GM11168 (cell line): ENCODE data around the gene ALX4.

Experiments used
- in situ Hi-C: fragments of 300-500 bp; cut with MboI; formaldehyde crosslinking; loops from one replicate; pipeline ENCODE4 v1.12.0; 2022; ENCODE audit warnings: low sequenced_read_pairs; ENCODE audit not compliant: unreplicated experiment

Gene ALX4

DNA sequence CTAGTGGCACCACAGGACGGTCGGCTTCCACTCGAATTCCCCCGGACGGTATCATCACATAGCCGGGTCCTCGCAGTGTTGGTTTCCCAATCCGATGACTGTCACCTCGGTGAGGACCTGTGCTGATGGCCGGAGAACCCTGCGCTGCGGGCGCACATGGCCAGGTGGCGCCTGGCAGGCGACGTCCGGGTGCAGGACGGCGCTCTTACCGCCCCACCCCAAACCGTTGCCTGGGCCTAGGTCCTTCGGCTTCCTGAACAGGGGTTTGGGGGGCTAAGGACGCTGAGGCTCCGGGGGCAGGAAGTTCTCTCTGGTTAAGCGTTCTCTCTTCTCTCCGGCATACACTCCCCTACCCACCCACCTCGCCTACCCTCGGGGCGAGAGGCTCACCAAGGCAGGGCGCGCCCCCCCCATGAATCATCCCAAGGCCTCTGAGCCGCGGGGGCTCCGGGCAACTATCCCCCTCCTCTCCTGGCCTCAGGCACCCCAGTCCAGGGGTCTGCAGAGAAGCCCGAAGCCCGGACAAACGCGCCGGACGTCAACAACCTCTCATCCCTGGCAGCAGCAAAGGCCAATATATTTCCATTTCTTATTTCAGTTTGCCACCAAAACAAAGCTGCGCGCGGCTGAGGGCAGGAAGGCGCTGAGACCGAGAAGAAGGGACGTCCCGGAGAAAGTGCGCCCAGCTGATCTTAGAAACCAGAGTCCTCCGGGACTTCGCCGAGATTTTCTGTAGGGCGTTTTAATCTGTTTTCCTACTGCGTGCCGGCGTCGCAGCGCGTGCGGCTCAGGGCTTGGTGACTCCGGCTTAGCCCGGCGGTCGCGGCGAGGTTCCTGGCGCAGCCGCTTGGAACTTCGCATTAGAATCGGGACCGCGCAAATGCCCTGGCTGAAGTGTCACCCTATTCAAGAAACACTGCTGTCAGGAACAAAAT lies 5.6 kb downstream of the ALX4 start:
- in situ Hi-C loops, result no loop called here

DNA sequence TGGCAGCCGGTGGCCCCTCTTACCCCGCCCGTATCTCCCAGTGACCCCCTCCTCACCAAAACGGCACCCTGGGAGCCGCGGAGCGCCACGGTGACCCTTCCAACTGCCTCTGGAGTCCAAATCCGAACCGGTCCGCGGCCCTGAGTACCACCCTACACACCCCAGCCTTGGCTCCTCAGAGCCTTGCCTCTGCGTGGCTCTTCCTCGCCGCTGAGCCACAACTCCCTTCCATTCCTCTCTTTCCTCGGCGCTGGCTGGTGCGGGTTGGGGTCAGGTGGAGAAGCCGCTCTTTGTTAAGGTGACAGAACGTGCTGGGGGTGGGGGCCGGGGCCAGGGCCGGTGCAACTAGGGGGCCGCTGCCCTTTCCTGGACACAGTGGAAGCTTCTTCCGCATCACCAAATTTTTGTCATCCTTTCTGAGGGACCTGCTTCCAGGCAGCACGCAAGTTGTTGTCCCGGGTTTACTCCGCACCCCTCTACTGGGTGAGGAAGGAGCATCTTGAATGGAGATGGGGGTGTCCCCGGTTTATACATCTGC lies 6.5 kb downstream of the ALX4 start:
- in situ Hi-C loops, result no loop called here

DNA sequence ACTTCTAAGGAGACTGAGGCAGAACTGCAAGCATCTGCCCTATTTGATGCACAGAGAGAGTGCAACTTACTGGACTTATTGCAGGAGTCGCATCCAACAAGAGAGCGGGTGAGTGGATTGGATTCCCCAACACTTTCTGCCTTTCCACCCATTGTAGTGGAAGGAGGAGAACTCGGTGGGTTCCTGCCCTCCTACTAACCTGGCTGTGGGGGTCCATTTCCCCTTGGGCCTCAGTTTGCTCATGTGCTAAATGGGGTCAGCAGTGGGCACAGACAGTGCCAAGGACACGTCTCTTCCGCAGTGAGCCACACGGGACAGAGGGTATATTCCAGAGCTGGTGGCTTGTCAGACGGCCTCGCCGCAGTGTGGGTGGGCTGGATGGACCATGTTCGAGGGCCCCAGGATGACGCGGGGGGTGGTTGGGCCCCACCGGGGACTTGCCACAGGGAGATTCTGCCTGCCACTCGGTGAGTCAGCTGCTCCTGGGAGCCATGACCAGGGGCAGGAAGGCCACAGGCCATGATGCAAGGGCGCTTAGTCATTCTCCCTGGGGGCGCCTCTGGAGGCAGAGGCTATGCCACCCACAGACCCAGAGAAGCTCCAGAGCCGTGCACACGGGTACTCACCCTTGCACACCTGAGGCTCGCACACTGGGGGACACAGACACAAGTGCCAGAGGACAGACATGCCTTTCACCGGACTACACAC lies 8.2 kb downstream of the ALX4 start:
- in situ Hi-C loops, result no loop called here

DNA sequence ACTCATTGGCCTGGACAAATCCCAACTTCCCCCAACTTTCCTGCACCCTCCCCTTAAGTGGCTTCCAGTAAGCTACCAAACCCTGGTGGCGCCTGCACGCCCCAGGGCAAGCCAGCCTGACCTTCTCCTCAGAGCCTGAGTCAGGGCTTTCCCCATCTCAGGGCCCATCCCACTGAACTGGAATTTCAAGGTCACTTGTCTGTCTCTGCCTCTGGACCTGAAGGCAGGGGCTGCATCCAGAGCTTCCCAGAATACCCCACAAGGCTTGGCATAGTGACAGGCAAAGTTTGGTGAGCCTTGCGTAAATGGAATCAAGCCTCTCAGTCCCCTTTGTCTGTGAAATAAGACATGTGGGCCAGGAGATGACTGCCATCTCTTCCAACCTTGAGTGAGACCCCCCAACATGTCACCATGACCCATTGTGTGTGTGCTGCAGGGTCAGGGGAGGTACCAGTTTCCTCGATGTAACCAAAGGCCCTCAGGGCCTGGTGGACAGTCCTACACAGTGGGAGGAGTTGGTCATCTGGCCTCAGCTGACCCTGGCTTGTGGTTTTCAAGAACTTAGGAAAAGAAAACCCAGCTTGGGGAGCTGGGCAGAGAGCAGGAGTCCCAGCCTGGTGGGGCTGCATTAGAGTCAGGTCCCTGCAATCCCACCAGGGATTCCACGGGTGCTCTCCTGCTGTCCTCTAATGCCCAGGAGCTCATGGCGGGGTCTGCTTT lies 8.9 kb downstream of the ALX4 start:
- in situ Hi-C loops, result no loop called here

DNA sequence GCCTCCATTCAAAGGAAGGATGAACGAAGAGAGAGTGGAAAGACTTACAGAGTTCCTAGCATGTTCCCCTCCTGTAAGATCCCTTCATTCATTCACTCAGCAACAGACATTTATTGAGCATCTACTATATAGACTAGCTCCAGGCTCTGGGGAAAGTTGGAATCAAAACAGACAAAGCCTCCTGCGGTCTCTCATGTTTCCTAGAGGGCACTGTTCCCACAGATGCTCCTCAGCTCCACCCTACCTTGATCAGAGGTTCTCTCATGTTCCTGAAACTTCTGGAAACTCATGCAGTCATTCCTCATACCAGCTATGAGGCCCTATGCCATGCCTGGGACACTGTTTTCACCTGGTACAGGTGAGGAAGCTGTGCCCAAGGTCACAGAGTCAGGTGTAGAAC lies 11.1 kb downstream of the ALX4 start:
- in situ Hi-C loops, result loop anchor here (10.0 kb wide), 1 partner anchor 236 kb away; no protein-coding TSS in a partner anchor

DNA sequence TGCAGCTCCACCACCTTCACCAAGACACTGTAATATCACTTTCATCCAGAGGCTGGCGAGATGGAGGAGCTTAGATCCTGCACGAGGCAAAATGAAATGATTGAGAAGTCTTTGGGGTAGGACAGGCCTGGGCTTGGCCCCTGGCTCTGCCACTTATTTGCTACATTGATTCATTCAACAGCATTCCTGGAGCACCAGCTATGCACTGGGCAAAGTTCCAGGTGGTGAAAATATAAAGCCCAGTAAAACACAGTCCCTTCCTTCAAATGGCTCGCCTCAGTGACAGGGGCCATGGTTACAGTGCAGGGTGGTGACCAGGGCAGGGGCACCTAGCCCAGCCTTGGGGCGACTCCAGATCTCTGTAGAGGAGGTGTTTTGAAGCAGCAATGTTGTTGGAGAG lies 19.7 kb downstream of the ALX4 start:
- in situ Hi-C loops, result loop anchor here (10.0 kb wide), 1 partner anchor 245 kb away; no protein-coding TSS in a partner anchor

DNA sequence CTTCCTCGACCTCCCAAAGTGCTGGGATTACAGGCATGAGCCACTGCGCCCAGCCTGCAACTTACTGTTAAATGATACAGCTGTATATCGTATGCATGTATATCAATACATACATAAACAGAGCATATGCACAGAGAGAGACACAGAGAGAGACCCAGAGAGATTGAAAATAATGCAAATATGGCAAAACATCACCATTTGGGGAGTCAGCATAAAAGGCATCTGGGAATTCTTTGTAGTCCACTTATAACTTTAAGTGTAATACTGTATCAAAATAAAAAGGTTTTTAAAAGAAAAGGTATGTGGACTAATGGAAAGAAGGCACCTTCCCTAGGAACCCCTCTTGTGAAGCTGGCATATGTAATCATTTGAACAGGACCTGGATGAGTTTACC lies 21.8 kb downstream of the ALX4 start:
- in situ Hi-C loops, result no loop called here

DNA sequence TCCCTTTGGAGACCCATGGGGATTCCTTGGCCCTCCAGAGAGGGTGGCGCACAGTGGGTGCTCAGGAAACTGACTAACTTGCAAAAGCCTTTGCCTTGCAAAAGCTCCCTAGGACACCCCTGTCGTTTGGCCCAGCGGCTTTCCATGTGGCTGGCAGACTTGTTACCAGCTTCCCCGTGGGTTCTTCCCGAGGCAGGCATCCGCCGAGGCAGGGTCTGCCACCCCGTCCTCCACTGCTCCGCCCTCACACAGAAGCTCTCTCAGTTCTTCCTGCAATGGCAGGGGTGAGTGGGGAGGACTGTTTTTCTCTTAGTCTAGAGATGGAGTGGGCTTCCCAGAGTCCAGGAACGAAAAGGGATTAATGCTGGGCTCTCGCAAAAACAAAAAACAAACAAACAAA lies 23.0 kb downstream of the ALX4 start:
- in situ Hi-C loops, result no loop called here

DNA sequence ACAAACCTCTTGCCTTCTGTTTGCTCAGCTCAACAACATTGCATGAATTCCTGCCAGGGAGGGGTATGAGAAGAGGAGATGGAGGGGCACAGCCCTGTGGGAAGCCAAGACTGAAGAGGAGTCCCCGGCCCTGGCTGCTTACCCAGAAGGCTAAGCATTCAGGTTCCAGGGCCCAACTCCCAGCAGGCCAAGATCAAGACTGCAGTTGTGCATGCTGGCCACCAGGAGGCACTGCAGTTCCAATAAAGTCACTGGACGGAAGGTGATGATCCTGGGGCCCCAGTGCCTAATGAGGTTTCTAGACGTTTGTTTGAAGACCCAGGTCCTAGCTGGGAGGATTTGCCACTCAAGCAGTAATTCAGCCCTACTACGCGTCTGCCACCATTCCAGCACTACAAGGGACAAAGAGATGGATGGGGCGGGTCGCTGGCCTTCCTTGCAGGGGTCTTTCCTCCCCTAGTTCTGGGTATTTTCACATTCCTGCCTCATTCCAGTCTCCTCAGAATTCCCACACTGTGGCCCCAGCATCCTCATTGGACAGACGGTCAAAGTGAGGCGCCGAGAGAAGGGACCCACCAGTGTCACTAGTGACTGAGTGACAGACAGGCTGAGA lies 23.6 kb downstream of the ALX4 start:
- in situ Hi-C loops, result no loop called here

DNA sequence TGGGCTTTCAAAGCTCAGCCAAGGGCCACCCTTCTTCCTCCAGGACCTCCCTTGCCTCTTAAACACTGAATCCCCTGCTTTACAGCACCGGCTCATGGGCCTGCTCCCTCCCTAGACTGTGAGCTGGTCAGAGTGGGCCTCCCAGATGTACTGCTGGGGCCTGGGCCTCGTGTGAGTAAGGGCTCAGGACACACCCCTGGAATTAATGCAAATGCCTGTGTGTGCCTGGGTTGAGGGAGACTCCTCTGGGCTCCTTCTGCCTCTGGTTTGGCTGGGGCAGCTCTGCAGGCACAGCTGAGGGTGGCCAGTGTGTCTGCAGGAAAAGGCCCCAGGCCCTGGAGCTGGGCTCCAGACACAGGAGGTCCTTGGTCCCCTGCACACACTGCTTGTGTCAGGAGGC lies 24.2 kb downstream of the ALX4 start:
- in situ Hi-C loops, result no loop called here

DNA sequence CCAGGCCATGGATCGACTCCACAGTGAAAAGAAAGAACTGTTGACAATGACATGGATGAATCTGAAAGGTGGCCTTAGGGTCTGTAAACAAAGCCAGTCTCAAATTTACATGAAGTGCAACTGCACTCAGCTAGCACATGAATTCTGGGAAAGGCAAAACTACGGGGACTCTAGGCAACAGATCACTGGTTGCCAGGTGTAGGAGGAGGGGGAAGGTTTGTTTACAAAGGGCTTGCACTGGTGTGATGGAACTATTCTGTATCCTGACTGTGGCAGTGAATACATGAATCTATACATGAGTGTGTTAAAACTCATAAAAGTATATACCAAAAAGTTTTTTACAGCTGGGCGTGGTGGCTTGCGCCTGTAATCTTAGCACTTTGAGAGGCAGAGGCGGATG lies 27.3 kb downstream of the ALX4 start:
- in situ Hi-C loops, result no loop called here

DNA sequence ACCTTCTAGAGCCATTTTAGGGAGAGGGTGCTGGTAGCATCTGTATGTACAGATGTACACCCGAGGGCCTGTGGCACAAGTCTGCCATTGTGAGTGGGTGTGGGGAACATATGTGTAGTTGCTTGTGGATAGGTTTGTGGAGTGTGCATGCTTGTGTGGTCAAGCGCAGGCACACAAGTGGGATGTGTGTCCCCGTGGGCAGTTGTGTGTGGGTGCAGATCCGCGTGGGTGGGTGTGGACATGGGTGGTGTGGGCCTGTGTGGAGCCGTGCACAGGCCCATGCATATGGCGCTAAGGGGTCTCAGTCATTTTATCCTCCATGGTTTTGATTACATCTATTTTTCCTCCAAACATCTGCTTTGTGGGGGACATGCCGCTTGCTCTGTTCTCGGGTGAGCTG lies 28.8 kb downstream of the ALX4 start:
- in situ Hi-C loops, result no loop called here

DNA sequence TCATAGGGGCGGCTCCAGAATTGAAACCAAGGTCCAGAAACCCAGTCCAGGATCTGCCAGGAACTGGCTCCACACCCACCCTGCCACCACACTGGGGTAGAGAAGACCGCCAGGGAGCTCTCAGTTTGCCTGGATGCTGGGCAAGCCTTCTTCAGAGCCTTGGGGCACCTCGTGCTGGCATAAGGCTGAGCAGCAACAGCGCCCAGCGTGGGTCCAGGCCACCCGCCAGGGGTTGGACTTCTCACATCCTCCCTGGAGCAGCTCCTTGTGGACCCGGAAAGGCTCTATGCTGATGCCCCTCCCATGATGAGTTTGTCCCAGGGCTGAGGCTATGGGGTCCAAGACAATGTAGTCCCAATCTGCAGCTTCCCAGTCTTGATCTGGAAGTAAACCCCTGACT lies 29.7 kb downstream of the ALX4 start:
- in situ Hi-C loops, result no loop called here

DNA sequence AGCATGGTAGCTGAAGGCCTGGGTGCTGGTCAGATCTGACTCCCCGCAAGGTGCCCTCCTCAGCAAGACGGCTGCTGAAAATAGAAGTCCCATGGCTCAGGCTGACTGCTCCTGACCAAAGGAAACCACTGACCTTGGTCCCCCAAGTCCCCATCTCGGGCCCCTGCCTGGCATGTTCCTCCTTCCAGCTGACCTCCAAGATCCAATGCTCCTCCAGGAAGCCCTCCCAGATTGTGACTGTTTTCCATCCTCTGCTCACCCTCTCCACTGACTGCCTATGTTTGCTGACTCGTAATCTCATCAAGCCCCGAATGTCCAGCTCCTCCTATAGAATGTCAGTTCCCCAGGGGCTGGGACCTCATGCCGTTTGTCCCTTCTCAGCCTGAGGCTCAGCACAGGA lies 30.5 kb downstream of the ALX4 start:
- in situ Hi-C loops, result no loop called here

DNA sequence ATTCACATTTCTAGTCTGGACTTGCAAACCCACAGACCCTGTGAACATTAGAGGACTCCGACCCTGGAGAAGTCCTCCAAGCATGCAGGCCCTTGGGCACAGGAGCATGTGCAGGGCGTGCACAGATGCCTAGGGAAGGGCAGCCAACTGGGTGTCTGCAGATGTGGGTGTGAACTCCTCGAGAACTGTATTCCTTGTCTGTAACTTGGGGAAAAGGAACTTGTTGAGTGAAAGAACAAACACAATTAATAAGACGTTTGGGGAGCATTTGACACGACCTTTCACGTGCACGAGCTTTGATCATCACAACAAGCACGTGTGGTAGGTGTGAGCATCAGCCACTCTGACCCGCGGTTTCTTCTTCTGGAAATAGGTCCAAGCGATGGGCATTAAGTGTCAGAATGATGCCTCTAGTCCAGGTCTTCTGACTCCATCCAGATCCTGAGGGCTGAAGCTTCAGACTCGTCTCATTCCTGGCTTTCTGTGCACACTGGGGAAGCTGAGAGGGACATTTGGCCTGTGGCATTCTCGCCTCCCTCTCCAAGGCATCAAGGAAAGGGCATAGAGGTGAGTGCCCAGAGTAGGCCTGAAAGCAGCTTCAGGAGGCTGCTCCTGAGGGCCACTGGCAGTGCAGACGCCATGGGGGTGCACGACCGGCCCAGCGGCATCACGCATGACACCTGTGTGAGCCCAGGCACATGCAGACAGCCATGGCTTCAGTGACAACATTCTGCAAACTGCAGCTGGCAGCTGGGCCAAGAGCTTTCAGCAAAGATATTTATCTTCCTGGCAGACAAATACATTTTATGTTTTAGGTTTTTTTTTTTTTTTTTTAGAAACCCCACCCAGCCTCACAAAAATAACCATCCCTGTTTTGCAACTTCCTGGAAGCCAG lies 32.5 kb downstream of the ALX4 start:
- in situ Hi-C loops, result no loop called here

DNA sequence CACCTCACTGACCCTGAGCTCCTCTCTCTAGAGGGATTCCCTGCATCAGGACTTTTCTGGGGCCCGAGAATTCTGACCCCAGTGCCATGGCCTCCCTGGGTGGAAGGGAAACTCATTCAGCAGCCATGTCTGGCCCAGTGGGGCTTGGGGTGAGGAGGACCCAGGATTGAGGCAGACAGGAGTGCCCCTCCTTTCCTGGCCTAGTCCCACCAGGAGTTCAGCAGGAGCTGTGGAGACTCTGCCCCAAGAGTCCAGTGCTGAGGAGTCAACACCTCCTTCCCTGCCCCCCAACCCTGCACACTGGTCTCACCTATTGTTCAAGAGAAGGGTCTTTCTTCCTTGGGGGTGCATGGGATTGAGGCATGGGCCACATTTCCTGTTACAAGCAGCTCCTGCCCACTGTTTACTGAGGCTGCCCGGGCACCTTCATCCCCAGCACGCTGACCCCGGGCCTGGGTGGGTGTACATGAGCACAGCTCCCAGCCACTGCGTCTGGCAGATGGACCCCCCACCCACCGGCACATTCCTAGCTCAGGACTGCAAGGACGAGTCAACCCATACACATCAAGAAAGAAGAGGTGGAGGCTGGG lies 33.9 kb downstream of the ALX4 start:
- in situ Hi-C loops, result no loop called here

DNA sequence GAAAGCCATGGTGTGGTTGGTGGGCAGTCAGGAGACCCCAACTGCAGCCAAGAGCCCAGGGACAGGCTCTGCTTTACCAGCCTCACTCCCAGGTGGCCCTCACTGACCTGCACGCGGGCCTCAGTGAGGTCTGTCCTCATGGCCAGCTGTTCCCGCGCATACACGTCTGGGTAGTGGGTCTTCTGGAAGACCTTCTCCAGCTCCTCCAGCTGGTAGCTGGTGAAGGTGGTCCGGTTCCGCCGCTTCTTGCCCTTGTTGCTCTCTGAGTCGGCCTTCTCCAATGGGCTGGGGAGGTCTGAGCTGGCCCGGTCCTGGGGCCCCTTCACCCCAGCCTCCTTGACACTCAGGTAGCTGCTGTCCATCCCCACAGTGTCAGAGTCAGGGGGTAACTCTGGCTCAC lies 34.7 kb downstream of the ALX4 start:
- in situ Hi-C loops, result no loop called here

DNA sequence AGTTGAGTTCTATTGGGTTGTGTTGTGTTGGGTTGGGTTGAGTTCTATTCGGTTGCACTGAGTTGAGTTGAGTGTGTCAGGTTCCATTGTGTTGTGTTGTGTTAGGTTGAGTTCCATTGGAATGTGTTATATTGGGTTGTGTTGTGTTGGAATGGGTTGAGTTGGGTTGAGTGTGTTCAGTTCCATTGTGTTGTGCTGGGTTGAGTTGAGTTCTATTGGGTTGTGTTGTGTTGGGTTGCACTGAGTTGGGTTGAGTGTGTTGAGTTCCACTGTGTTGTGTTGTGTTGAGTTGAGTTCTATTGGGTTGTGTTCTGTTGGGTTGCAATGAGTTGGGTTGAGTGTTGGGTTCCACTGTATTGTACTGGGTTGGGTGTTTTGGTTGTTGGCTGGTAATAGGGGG lies 35.5 kb downstream of the ALX4 start:
- in situ Hi-C loops, result no loop called here

DNA sequence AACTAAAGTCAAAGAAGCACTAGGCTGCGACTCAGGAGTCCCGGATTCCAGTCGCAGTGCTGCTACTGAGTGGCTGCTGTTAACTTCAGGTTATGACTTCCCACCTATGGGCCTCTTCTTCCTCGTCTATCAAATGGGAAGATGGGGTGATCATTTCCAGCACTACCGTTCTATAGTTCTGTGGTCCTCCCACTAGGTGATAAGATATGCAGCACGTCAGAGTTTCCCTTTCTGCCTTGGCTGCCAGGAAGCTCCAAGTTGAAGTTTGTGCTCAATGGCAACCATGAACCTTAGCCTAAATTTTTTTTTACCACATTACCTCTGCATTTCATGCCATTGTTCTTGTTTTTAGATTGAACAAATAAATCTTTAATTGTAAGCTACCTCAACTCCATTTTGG lies 38.7 kb downstream of the ALX4 start:
- in situ Hi-C loops, result no loop called here
